Raji (cell line): Measurements from ENCODE around the gene CALML3.

Experiments
- POLR2A ChIP-seq: IDR thresholded peaks from 2 replicates; pipeline ENCODE4 v1.6.1; 2011; ENCODE audit warnings: low read depth, low read length, control low read depth; ENCODE audit not compliant: insufficient read depth

CALML3 gene

GRCh38 chr10:5524641-5525560, at the start of gene CALML3:
TSS of gene CALML3 (plus strand) at chr10:5524961. CDS start at chr10:5525086, 125 bp downstream.
- TF ChIP-seq POLR2A, result no peak

GRCh38 chr10:5476918-5477525, 47.7 kb upstream of the CALML3 start:
- TF ChIP-seq POLR2A, result no peak

GRCh38 chr10:5477948-5478693, 46.6 kb upstream of the CALML3 start:
- TF ChIP-seq POLR2A, result no peak

GRCh38 chr10:5478694-5479305, 46.0 kb upstream of the CALML3 start:
- no peak for TF ChIP-seq POLR2A

- TF ChIP-seq POLR2A, result no peak
Observed at GRCh38 chr10:5479481-5480161, 45.1 kb upstream of the CALML3 start.

GRCh38 chr10:5480162-5480941, 44.4 kb upstream of the CALML3 start:
- TF ChIP-seq POLR2A, result no peak

GRCh38 chr10:5481121-5481520, 43.6 kb upstream of the CALML3 start:
- TF ChIP-seq POLR2A, result no peak

- no peak for TF ChIP-seq POLR2A
Observed at GRCh38 chr10:5482016-5482415, 42.7 kb upstream of the CALML3 start.

- TF ChIP-seq POLR2A, result no peak
Observed at GRCh38 chr10:5484205-5484604, 40.6 kb upstream of the CALML3 start.

- TF ChIP-seq POLR2A, result no peak
Observed at GRCh38 chr10:5485290-5485689, 39.5 kb upstream of the CALML3 start.

- TF ChIP-seq POLR2A, result no peak
Observed at GRCh38 chr10:5485948-5486852, 38.6 kb upstream of the CALML3 start.

GRCh38 chr10:5486853-5487235, 37.9 kb upstream of the CALML3 start:
- no peak for TF ChIP-seq POLR2A

GRCh38 chr10:5488272-5489161, 36.2 kb upstream of the CALML3 start:
- no peak for TF ChIP-seq POLR2A
